HFFc6 (cell line): ENCODE results near the gene CFAP410. TPM values are rescaled to one million over a fixed set of nuclear protein-coding genes. Genes with fewer than 3 reads are reported as not detected.

Experiments
- DNase-seq: peaks from one replicate; pipeline ENCODE4 v3.0.0-alpha.2; 2018
- H3K27ac Mint-ChIP-seq: 2 replicates; pipeline ENCODE4 v1.8.0; 2020; ENCODE audit warnings: mild to moderate bottlenecking, mixed read lengths
- H3K27me3 Mint-ChIP-seq: 2 replicates; pipeline ENCODE4 v1.8.0; 2021; ENCODE audit warnings: mild to moderate bottlenecking, moderate library complexity, mixed read lengths; ENCODE audit not compliant: insufficient read depth
- H3K36me3 Mint-ChIP-seq: 2 replicates; pipeline ENCODE4 v1.8.0; 2021; ENCODE audit warnings: low read depth, mixed read lengths
- H3K4me1 Mint-ChIP-seq: 2 replicates; pipeline ENCODE4 v1.8.0; 2020; ENCODE audit warnings: low read depth, mixed read lengths
- H3K4me3 Mint-ChIP-seq: 2 replicates; pipeline ENCODE4 v1.8.0; 2020; ENCODE audit warnings: mild to moderate bottlenecking, moderate library complexity, mixed read lengths
- H3K9me3 Mint-ChIP-seq: 2 replicates; pipeline ENCODE4 v1.8.0; 2020; ENCODE audit warnings: mild to moderate bottlenecking, mixed read lengths
- total RNA-seq, 6 experiments: library from RNA; stranded (reverse); fragmentation: NEBNext Ultra II Directional; extraction: Animal tissue kit (Norgen Biotek cat#: 25700); gene quantifications; 2 replicates in 1 of 6; 3 replicates in 5 of 6; pipeline ENCODE4 v1.2.3, GENCODE V29; 2021
- TF ChIP-seq, protein P1 (sequence below): fragments of 200-600 bp; sonication (generic); IDR thresholded peaks from 2 replicates; pipeline ENCODE4 v1.5.0; 2021; ENCODE audit warnings: antibody characterized with exemption, mild to moderate bottlenecking

CFAP410 gene
- total RNA-seq, 6 experiments from 2014 or later: 7.5 to 13.0 (median 9.7) TPM

DNA sequence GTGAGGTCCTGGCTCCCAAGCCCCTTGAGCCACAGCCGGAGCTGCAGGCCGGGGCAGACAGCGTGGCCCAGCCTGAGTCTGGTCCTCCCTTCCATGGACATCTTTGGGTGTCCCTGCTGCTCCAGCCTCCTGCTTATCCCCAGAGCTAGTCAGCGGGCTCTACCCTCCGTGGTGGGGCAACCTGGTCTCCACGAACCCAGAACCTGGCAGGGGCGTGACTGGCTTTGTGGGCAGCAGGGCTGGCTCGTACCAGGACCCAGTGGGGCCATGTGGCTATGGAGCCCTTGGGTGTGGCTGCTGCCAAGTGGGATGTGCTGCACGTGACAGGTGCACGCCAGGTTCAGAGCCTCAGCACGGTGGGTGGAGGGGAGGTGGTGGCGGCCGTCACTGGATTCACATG is 18.3 kb downstream of the CFAP410 start:
- Mint-ChIP-seq H3K9me3 (no peaks in the 10 kb centered on the region), H3K36me3 (0 out of 2 replicates have a peak, but pooled peaks cover 4% of the 10 kb centered on the region), H3K4me3 (no peak overlapping the region), H3K27me3 (peaks cover 2% of the 10 kb centered on the region; the same call in 1 of the 2 replicates), H3K27ac (no peak overlapping the region), H3K4me1 (no peaks in the 10 kb centered on the region)
- TF ChIP-seq, protein P1, sequence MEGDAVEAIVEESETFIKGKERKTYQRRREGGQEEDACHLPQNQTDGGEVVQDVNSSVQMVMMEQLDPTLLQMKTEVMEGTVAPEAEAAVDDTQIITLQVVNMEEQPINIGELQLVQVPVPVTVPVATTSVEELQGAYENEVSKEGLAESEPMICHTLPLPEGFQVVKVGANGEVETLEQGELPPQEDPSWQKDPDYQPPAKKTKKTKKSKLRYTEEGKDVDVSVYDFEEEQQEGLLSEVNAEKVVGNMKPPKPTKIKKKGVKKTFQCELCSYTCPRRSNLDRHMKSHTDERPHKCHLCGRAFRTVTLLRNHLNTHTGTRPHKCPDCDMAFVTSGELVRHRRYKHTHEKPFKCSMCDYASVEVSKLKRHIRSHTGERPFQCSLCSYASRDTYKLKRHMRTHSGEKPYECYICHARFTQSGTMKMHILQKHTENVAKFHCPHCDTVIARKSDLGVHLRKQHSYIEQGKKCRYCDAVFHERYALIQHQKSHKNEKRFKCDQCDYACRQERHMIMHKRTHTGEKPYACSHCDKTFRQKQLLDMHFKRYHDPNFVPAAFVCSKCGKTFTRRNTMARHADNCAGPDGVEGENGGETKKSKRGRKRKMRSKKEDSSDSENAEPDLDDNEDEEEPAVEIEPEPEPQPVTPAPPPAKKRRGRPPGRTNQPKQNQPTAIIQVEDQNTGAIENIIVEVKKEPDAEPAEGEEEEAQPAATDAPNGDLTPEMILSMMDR: no peak
- DNase-seq: no peak

DNA sequence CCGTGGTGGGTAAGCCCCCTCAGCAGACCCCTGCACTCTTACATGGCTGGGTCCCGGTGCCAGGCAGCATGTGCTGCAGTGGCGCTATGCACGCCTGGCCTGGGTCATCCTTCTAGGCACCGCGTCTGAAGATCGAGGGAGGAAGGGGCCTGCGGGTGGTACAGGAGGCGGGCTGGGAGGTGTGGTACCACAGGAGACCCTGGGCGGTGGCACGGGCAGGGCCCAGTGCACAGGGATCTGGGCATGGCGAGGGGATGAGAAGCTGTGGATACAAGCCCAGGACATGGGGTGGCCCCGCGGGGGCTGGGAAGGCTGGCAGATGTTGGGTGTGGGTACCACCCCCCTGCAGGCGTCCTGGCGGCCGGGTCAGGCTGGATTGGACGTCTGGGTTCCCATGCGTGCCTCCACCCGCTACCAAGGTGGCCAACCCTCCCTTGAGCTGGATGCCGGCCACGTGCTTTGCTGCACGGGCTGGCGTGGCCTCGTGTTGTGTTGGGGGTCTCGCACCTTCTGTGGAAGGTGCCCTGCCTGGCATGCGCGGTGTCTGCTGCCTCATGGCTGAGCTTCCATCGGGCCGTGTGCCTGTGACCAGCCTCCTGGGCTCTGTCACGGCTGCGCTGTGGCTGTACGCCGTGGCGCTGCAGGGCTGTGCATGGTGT is 19.7 kb downstream of the CFAP410 start:
- 0 out of 2 replicates have a peak, but pooled peaks cover 4% of the 10 kb centered on the region for H3K36me3 Mint-ChIP-seq
- H3K27me3 Mint-ChIP-seq: peaks cover 2% of the 10 kb centered on the region; the same call in 1 of the 2 replicates
- DNase-seq: no peak
- TF ChIP-seq, protein P1: no peak
- H3K4me1 Mint-ChIP-seq: no peaks in the 10 kb centered on the region
- H3K4me3 Mint-ChIP-seq: no peak overlapping the region
- no peaks in the 10 kb centered on the region for H3K9me3 Mint-ChIP-seq
- no peak overlapping the region for H3K27ac Mint-ChIP-seq

DNA sequence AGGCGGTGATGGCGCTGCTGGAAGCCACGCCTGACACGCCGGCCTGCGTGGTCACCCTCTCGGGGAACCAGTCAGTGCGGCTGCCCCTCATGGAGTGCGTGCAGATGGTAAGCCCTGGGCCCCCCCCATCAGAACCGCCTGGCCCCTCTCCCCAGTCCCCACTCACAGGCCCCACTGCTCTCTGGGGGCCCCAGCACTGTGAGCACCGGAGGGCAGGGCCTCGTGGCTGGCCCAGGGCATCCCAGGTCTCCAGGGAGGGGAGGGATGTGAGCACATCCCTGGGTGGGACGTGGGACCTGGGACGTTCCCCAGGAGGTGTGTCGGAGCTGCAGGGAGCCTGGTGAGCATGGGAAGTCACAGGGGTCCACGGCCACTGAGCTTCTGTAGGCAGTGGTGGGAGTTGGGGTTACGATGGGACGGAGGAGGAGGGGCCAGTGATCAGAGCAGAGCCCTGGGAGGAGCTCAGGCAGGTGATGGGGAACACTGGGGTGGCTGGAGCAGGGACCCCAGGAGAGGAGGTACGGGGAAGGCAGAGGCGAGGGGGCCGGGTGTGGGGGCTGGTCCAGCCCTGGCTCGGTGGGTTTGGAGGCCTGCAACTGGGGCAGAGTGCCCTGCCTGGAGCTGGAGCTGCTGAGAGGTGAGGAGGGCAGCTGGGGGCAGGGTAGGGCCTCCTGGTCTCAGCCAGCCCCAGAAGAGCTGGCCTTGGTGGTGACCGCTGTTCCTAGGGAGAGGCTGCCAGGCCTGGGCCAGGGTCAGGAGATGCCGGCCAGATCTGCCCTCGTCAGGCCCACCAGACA is 20.5 kb downstream of the CFAP410 start:
- TF ChIP-seq, protein P1: no peak
- H3K27me3 Mint-ChIP-seq: peaks cover 2% of the 10 kb centered on the region; the same call in 1 of the 2 replicates
- no peaks in the 10 kb centered on the region for H3K4me1 Mint-ChIP-seq
- H3K9me3 Mint-ChIP-seq: no peaks in the 10 kb centered on the region
- H3K27ac Mint-ChIP-seq: no peak overlapping the region
- H3K4me3 Mint-ChIP-seq: no peak overlapping the region
- 0 out of 2 replicates have a peak, but pooled peaks cover 4% of the 10 kb centered on the region for H3K36me3 Mint-ChIP-seq
- no peak for DNase-seq

DNA sequence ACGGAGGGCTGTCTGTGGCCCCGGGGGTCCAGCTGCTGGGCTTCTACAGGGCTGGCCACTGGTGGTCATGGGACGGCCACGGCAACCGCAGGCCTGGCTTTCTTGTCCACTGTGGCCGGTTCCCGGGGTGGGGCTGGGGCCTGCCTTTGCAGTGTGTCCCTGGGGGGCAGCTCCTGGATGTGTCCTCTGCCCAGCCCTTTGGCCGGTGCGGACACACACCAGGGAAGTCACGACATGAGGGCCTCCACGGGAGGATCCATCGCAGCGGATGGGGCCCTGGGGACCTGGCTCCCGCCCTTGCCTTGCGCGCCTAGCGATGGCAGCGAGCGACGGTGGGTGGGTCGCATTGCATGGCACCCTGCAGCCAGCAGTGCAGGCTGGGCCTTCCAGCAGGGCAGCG is 21.3 kb downstream of the CFAP410 start:
- Mint-ChIP-seq H3K9me3 (no peaks in the 10 kb centered on the region), H3K36me3 (0 out of 2 replicates have a peak, but pooled peaks cover 4% of the 10 kb centered on the region), H3K4me1 (no peaks in the 10 kb centered on the region), H3K27me3 (peaks cover 2% of the 10 kb centered on the region; the same call in 1 of the 2 replicates), H3K27ac (no peak overlapping the region), H3K4me3 (no peak overlapping the region)
- DNase-seq: no peak
- TF ChIP-seq, protein P1: no peak

DNA sequence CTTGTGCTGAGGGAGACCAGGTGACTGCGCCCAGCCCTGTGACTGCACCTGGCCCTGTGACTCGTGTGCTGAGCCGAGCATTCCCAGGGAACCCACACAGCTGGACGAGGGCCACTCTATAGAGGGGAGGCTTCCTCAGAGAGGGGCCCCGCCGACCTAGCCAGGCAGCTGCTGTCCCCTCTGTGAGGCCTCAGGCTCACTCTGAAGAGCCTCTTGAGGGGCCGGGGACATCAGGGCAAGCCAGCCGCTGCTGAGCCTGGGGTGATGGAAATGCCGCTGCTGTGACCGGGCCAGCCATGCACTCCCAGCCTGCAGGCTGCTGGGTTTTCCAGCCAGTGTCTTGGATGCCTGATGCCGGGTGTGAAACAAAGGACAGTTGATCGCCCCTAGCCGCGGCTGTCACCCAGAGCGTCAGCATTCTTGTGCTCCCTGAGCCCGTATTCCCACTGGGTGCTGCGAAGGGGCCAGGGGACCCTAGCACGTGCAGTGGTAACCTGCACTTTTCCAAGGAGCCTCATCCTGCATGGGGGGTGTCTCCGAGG is 21.9 kb downstream of the CFAP410 start:
- Mint-ChIP-seq H3K4me1 (no peaks in the 10 kb centered on the region), H3K27ac (no peak overlapping the region), H3K27me3 (peaks cover 2% of the 10 kb centered on the region; the same call in 1 of the 2 replicates), H3K9me3 (no peaks in the 10 kb centered on the region), H3K4me3 (no peak overlapping the region), H3K36me3 (0 out of 2 replicates have a peak, but pooled peaks cover 4% of the 10 kb centered on the region)
- TF ChIP-seq, protein P1: no peak
- no peak for DNase-seq
